ENCODE results near the gene C16orf54. TPM values are rescaled to one million over a fixed set of nuclear protein-coding genes. Genes with fewer than 3 reads are reported as not detected.

The C16orf54 gene
- total and polyA plus RNA-seq, 10 of the 15 experiments (the other 5 are each of a cell fraction or from before 2014, with no cell fraction given): 2.1 to 13.3 (median 5.4) TPM

- TF ChIP-seq EGR1 (IDR thresholded peaks at IDR 0.05; ENCODE audit: borderline replicate concordance in 1 of 2, low read depth in 2 of 2, low read length in 2 of 2): no peak
- TF ChIP-seq IKZF1 (conservative IDR thresholded peaks at IDR 0.05): peak; percentile 91
- 0 out of 2 replicates have a peak, but pooled peaks have one; percentile 19 for TF ChIP-seq BCL11A (IDR thresholded peaks at IDR 0.05; ENCODE audit: low read depth, low read length)
- no peak for TF ChIP-seq GABPA (IDR thresholded peaks at IDR 0.05; ENCODE audit: low read depth)
- TF ChIP-seq NFYB (IDR thresholded peaks at IDR 0.05; ENCODE audit: insufficient read depth, low read depth, low read length): no peak
- peak; percentile 15 to 55; a peak in 2 of 4 replicates for TF ChIP-seq BHLHE40 (IDR thresholded peaks at IDR 0.05; ENCODE audit: borderline replicate concordance in 1 of 2, low read depth in 2 of 2, low read length in 1 of 2)
- peak; percentile 54 for TF ChIP-seq CBFB (IDR thresholded peaks at IDR 0.05; ENCODE audit: low read depth)
- no peak for TF ChIP-seq TCF12 (IDR thresholded peaks at IDR 0.05; ENCODE audit: low read depth, low read length)
- 0 out of 2 replicates have a peak, but pooled peaks have one; percentile 78 for TF ChIP-seq ZNF207 (IDR thresholded peaks at IDR 0.05; ENCODE audit: borderline replicate concordance)
- TF ChIP-seq ZNF24 (IDR thresholded peaks at IDR 0.05): 0 out of 2 replicates have a peak, but pooled peaks have one; percentile 34
- no peak for TF ChIP-seq TAF1 (IDR thresholded peaks at IDR 0.05; ENCODE audit: borderline replicate concordance, low read depth, low read length)
- peak; percentile 71; the same call in 1 of the 2 replicates for TF ChIP-seq POLR2A (IDR thresholded peaks at IDR 0.05; ENCODE audit: low read depth, low read length)
- peak; percentile 83 for TF ChIP-seq GATAD2B (conservative IDR thresholded peaks at IDR 0.05; ENCODE audit: low read depth)
- peak; percentile 84 for TF ChIP-seq EED (IDR thresholded peaks at IDR 0.05; ENCODE audit: low read depth)
- TF ChIP-seq TCF7 (IDR thresholded peaks at IDR 0.05; ENCODE audit: borderline replicate concordance): no peak
- TF ChIP-seq DPF2 (IDR thresholded peaks at IDR 0.05): peak; percentile 76
- TF ChIP-seq SMAD5 (IDR thresholded peaks at IDR 0.05; ENCODE audit: low read depth): no peak
- no peak for TF ChIP-seq ZBED1 (IDR thresholded peaks at IDR 0.05; ENCODE audit: borderline replicate concordance)
- no peak for TF ChIP-seq PAX8 (IDR thresholded peaks at IDR 0.05)
- TF ChIP-seq PKNOX1 (IDR thresholded peaks at IDR 0.05): no peak
- TF ChIP-seq CTCF (IDR thresholded peaks at IDR 0.05 in 2 of 3, conservative IDR thresholded peaks at IDR 0.05 in 1 of 3; ENCODE audit: control insufficient read depth in 2 of 3, extremely low read depth in 1 of 3, insufficient read depth in 1 of 3, low read depth in 3 of 3, low read length in 3 of 3): no peak
- no peak for TF ChIP-seq YY1 (IDR thresholded peaks at IDR 0.05; ENCODE audit: low read depth, low read length)
- TF ChIP-seq ATF7 (IDR thresholded peaks at IDR 0.05; ENCODE audit: low read depth): no peak
- TF ChIP-seq ZBTB33 (IDR thresholded peaks at IDR 0.05): no peak
- no peak for TF ChIP-seq ASH2L (IDR thresholded peaks at IDR 0.05; ENCODE audit: borderline replicate concordance, low read depth)
- peak; percentile 65 for TF ChIP-seq SMARCA5 (IDR thresholded peaks at IDR 0.05)
- no peak for TF ChIP-seq PML (IDR thresholded peaks at IDR 0.05; ENCODE audit: low read length)
- peak; percentile 28; the same call in 1 of the 2 replicates for TF ChIP-seq RELB (IDR thresholded peaks at IDR 0.05; ENCODE audit: low read depth)
Measured at GRCh38 chr16:29745853-29746345, at the start of gene C16orf54 (continued).

Measured in GM12878 (cell line).